Measurements from ENCODE around the gene ADGRF1.

DNA sequence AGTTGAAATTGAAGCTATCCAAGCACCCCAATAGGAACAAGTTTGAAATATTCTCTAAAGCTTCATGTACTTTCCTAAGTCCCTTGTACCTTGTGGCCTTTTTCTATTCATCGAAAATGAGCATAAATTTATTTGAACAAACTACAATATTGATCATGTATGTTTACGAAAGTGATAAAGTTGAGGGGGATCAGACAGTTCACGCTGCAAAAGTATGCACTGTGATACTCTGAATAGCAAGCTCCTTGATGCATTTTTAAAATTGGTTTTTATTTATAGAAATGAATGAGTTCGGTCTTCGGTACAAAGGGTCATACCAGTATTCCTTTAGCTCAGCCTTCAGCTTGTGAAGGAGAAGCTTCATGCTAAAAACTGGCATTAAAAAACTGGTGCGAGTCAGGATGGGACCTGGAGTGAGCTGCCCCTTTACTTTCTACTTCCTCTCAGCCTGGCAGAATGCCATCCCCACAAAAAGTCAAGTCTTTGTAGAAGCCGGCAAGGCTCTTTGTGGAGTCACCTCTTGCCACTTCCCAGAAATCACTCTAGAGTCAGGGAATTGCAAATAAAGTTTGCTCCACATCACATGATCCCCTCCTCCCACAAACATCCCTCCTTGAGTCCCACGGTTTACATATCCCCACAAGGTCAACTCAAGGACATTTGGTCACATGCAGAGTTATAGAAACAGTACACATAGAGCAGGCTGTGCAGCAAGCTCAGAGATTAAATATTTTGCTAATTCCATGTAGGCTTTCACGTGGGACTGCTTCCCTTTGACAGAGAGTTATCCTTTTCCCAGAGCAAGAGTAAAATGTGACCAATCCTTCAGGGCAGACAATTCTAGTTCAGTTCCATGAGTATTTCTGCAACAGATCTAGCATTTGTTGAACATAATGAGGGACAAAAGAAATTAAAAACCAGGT, 34.6 kb upstream of the ADGRF1 start:
- TF ChIP-seq GATA2 (IDR thresholded peaks at IDR 0.05; ENCODE audit: low read depth, low read length) (no peak), GATA3 (IDR thresholded peaks at IDR 0.05; ENCODE audit: low read depth, low read length) (no peak)
